Measurements from ENCODE around the gene CTSL. TPM values are rescaled to one million over a fixed set of nuclear protein-coding genes. Genes with fewer than 3 reads are reported as not detected.

The CTSL gene
- total and polyA plus RNA-seq, 4 donors = 109 to 1,526 (median 213) TPM

DNA sequence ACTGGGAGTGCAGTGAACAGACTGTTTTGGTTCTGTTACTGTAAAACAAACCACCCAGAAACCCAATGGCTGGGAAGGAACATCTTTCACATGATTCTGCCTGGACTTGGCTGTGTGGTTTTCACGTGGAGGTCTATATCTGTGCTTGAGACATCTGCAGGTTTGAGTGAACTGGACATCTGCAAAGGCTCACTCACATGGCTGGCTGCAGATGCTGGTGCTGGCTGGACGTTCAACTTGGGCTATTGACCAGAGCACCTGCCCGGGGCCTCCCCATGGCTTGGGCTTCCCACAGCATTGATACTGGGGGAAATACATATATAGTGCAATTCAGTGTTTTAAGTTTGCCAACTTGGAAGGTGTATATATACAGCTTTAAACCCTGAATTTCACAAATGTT lies 6.8 kb downstream of the CTSL start:
- Histone ChIP-seq H3K4me1 (ENCODE audit: control insufficient read depth in 5 of 5, insufficient read depth in 5 of 5, low read length in 5 of 5) (peaks cover 0 to 8% (median 0%) of the 10 kb centered on the region in 5 donors), H3K9ac (ENCODE audit: insufficient read depth in 1 of 2, low read length in 2 of 2) (no peak overlapping the region), H3K9me3 (ENCODE audit: control insufficient read depth in 4 of 4, insufficient read depth in 3 of 4, low read length in 3 of 4) (peaks cover 0 to 2% (median 0%) of the 10 kb centered on the region in 4 donors), H3K36me3 (ENCODE audit: control insufficient read depth in 4 of 4, insufficient read depth in 4 of 4, low read length in 4 of 4) (peaks cover 6 to 25% (median 12%) of the 10 kb centered on the region in 4 donors), H3K27me3 (ENCODE audit: control insufficient read depth in 3 of 3, insufficient read depth in 3 of 3, low read length in 2 of 3) (no peaks in the 10 kb centered on the region), H3K27ac (ENCODE audit: low read depth in 1 of 2, low read length in 1 of 2) (no peak overlapping the region), H3K4me3 (no peak overlapping the region)
- TF ChIP-seq, protein P1, sequence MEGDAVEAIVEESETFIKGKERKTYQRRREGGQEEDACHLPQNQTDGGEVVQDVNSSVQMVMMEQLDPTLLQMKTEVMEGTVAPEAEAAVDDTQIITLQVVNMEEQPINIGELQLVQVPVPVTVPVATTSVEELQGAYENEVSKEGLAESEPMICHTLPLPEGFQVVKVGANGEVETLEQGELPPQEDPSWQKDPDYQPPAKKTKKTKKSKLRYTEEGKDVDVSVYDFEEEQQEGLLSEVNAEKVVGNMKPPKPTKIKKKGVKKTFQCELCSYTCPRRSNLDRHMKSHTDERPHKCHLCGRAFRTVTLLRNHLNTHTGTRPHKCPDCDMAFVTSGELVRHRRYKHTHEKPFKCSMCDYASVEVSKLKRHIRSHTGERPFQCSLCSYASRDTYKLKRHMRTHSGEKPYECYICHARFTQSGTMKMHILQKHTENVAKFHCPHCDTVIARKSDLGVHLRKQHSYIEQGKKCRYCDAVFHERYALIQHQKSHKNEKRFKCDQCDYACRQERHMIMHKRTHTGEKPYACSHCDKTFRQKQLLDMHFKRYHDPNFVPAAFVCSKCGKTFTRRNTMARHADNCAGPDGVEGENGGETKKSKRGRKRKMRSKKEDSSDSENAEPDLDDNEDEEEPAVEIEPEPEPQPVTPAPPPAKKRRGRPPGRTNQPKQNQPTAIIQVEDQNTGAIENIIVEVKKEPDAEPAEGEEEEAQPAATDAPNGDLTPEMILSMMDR (IDR thresholded peaks at IDR 0.05; ENCODE audit: control extremely low read depth, extremely low read depth) = no peak
- no peak for ATAC-seq (ENCODE audit: insufficient read depth, low FRiP score)
- no peak for DNase-seq
- 87 to 92% methylated on average over 3 of the region's 3 CpGs for WGBS, 2 donors

DNA sequence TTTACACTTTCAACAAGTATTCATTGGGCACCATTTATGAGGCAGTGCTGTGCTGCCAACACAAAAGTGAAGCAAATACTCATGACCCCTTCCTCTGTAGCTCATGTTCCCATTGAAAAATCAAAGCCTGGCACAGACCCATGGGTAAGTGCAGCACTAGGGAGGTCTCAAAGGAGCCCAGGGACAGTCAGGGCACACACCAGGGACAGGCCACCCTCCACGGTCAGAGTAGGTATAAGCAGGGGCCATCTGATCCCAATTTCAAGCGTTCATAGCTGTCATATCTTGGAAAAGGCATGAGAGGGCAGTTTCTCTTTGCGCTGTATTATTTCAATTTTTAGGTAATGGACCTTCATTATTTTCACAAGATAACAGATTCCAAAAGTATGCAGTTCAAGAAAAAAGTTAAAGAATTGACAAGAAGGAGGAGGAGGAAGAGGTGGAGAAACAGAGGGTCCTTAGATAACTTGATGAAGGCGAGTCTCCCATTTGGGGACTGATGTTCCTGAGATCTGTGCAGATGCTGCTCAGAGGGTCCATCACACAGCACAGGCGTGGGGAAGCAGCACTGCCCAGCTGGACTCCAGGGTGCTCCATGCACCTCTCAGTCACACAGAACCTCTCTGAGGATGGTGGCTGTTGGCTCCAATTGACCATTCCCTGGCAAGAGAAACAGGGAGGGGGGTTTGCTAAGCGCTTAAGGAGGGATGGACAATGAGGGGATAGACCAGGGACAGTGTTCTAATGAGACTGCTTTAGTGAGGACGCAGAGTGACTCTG lies 7.5 kb downstream of the CTSL start:
- Histone ChIP-seq H3K9ac (ENCODE audit: insufficient read depth in 1 of 2, low read length in 2 of 2) (no peak overlapping the region), H3K36me3 (ENCODE audit: control insufficient read depth in 4 of 4, insufficient read depth in 4 of 4, low read length in 4 of 4) (peaks cover 6 to 18% (median 11%) of the 10 kb centered on the region in 4 donors), H3K4me3 (no peak overlapping the region), H3K27ac (ENCODE audit: low read depth in 1 of 2, low read length in 1 of 2) (no peak overlapping the region), H3K4me1 (ENCODE audit: control insufficient read depth in 5 of 5, insufficient read depth in 5 of 5, low read length in 5 of 5) (peaks cover 0 to 2% (median 0%) of the 10 kb centered on the region in 5 donors), H3K9me3 (ENCODE audit: control insufficient read depth in 4 of 4, insufficient read depth in 3 of 4, low read length in 3 of 4) (peaks cover 0 to 2% (median 0%) of the 10 kb centered on the region in 4 donors), H3K27me3 (ENCODE audit: control insufficient read depth in 3 of 3, insufficient read depth in 3 of 3, low read length in 2 of 3) (no peaks in the 10 kb centered on the region)
- no peak for DNase-seq
- TF ChIP-seq, protein P1 (IDR thresholded peaks at IDR 0.05; ENCODE audit: control extremely low read depth, extremely low read depth) = no peak
- 90 to 92% methylated on average over 7 of the region's 7 CpGs for WGBS, 2 donors
- peak; percentile 44 for ATAC-seq (ENCODE audit: insufficient read depth, low FRiP score)

DNA sequence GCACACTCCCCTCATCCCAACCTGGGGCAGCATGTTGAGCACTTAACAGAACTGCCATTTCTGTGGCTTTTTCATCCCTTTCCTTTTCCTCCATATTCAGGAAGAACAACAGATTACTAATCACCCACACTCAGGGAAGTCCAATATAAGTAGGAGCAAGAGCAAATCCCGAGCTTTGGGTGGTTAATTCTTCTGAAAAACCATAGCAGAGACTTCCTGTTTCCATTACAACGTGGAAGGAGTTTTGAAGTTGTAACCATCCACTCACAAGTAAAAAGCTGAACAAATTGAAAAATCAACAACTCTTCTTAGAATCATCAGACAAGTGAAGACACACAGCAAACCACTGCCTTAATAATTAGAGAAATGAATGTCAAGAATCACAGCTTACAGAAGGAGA lies 8.2 kb downstream of the CTSL start:
- ATAC-seq (ENCODE audit: insufficient read depth, low FRiP score) (no peak), DNase-seq (no peak)
- Histone ChIP-seq H3K9me3 (ENCODE audit: control insufficient read depth in 4 of 4, insufficient read depth in 3 of 4, low read length in 3 of 4) (peaks cover 0 to 2% (median 0%) of the 10 kb centered on the region in 4 donors), H3K27me3 (ENCODE audit: control insufficient read depth in 3 of 3, insufficient read depth in 3 of 3, low read length in 2 of 3) (no peaks in the 10 kb centered on the region), H3K36me3 (ENCODE audit: control insufficient read depth in 4 of 4, insufficient read depth in 4 of 4, low read length in 4 of 4) (peaks cover 3 to 11% (median 7%) of the 10 kb centered on the region in 4 donors), H3K4me3 (no peak overlapping the region), H3K27ac (ENCODE audit: low read depth in 1 of 2, low read length in 1 of 2) (no peak overlapping the region), H3K4me1 (ENCODE audit: control insufficient read depth in 5 of 5, insufficient read depth in 5 of 5, low read length in 5 of 5) (no peaks in the 10 kb centered on the region), H3K9ac (ENCODE audit: insufficient read depth in 1 of 2, low read length in 2 of 2) (no peak overlapping the region)
- TF ChIP-seq, protein P1 (IDR thresholded peaks at IDR 0.05; ENCODE audit: control extremely low read depth, extremely low read depth) = no peak
- 22 to 31% methylated on average over 2 of the region's 2 CpGs for WGBS, 2 donors

Measured in lung (tissue), 12 donors.